NCI-H2029 (cell line): ENCODE measurements around the gene FAM174C.

Experiments
- DNase-seq: peaks from one replicate; lab custom pipeline; 2025; lab: John Stamatoyannopoulos, UW

FAM174C gene

GRCh38 chr19:1286487-1287353, 11.4 kb downstream of the FAM174C start:
- no peak for DNase-seq

DNA sequence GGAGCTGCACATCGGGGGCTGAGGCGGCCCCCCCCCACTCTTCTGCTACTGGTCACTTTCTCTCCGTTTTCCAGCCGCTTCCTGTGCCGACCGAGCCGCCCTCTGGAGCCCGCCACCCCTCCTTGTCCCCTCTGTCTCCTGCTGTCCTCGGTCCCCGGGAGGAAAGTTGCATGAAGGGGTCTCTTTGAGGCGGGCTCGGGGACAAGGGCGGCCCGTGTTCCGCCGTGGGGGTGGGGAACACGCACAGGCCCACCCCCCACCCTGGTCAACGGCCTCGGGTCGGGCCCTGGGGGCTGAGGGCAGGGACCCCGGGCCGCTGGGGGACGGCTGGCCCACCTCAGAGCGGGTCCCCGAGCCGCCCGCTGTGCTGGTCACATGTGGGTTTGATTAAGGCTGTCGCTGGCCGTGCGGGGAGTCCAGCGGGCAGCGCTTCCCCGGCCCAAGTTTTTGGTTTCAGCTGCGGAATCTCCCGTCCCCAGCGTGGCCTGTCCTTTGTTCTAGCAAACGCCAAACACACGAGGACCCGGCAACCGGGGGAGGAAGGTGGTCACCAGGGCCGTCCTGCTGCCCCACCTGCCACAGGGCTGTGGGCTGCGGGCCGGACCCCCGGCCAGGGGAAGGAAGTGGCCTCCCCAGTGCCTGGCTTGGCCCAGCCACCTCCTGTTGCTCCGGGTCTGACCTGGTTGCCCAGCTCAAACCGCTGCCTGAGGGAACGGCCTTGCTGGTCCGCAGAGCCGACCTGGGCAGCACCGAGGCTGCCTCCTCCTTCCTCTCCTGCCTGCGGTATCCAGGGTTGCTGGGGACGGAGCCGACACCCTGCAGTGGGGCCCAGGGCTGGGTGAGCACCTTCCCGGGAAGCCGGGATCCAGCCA, 12.3 kb downstream of the FAM174C start:
- DNase-seq = no peak

GRCh38 chr19:1288226-1288612, 12.9 kb downstream of the FAM174C start:
- DNase-seq = no peak

DNA sequence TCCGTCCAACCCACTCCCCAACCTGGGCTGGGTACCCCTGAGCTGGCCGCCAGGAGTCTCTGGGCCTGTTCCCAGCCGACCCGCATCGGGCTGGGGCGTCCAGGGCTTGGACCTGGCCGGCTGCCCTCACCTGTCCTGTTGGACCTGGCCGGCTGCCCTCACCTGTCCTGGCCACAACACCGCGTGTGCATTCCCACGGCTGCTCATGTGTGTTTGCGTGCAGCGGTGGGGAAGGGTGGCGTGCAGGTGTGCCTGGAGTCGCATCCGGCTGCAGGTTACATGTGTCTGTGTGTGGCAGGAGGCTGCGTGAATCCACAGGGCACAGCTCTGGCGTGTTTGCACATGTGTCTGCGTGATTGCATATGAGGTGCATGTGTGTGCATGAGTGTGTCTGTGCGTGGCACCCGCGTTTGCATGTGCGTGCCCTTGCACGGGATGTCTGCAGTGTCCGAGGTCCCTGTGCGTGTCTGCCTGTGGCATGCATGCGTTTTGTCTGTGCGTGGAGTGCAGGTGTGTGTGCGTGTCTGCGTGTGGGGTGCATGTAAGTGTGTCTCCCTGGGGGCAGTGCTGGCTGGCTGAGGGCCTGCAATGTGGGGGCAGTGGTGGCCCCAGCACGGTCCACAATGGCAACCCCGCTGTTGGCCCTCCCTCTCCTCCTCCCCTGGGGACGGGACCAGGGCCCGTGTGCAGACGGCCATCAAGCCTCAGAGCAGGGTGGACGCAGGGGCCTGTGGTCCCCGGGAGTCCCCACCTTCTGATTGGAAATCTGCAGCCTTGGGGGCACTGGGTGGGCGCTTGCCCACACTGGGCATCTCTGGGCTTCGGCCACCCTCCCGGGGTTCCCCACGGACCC, 13.7 kb downstream of the FAM174C start:
- no peak for DNase-seq

- no peak for DNase-seq
These were observed 14.3 kb downstream of the FAM174C start for GRCh38 chr19:1289686-1290025.

GRCh38 chr19:1290196-1290702, 14.9 kb downstream of the FAM174C start:
- no peak for DNase-seq

GRCh38 chr19:1290703-1291651, 15.6 kb downstream of the FAM174C start:
- DNase-seq = no peak

- no peak for DNase-seq
These were observed 16.6 kb downstream of the FAM174C start for GRCh38 chr19:1291761-1292418.

GRCh38 chr19:1292419-1293151, 17.3 kb downstream of the FAM174C start:
- DNase-seq = no peak

DNA sequence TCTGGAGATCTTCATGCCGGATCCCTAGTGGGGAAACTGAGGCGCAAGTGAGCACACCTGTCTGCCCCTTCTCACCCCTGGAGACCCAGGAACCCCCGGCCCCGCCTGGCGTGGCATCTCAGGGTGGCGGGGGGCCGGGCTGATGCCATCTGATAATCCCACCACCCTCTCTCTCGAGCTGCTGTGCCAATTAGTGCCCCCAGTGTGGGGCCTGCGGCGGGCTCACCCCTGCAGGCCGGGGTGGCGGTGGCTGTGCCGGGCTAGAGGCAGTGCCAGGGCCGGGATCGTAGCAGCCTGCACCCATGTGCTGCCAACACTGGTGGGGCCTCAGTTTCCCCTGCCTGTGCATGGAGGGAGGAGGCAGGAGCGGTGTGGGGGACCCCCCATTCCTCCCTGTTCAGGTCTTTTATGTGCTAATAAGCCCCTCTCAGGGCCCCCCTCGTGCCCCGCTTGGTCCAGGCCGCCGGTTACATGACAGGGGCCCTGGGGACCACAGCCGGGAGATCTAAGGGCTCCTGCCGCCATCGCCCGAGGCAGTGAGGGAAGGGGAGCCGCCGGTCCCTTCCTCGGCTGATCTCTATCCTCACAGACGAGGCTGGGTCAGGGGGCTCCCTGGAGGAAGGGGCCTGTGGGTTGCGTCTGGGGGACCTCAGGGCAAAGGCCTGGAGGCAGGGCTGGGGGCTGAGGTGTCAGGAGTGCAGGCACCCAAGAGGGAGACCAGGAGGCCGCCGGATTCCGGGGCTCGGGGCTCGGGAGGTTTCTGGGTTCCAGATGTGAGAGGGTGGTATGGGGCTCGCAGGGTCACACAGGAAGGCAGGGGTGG, 18.7 kb downstream of the FAM174C start:
- DNase-seq = no peak

DNA sequence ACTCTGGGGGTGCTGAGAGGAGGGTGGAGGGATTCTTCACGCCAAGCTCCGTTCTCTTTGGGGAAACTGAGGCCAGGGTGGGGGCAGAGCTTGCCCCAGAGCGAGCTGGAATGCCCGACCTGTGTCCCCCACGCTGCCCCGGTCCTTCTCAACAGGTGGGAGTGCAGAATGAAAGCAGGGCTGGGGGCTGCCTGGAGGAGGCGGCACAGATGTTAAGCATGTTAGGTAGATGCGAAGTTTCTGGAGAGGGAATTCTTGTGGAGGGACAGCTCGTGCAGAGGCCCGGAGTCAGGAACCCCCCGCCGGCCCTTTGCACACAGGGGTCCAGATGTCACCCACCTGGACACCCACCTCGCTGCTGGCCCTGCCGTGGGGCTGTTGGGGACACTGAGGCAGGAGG, 19.4 kb downstream of the FAM174C start:
- no peak for DNase-seq

- no peak for DNase-seq
These were observed 20.1 kb downstream of the FAM174C start for GRCh38 chr19:1295169-1296012.

GRCh38 chr19:1296078-1296477, 20.7 kb downstream of the FAM174C start:
- DNase-seq = no peak

DNA sequence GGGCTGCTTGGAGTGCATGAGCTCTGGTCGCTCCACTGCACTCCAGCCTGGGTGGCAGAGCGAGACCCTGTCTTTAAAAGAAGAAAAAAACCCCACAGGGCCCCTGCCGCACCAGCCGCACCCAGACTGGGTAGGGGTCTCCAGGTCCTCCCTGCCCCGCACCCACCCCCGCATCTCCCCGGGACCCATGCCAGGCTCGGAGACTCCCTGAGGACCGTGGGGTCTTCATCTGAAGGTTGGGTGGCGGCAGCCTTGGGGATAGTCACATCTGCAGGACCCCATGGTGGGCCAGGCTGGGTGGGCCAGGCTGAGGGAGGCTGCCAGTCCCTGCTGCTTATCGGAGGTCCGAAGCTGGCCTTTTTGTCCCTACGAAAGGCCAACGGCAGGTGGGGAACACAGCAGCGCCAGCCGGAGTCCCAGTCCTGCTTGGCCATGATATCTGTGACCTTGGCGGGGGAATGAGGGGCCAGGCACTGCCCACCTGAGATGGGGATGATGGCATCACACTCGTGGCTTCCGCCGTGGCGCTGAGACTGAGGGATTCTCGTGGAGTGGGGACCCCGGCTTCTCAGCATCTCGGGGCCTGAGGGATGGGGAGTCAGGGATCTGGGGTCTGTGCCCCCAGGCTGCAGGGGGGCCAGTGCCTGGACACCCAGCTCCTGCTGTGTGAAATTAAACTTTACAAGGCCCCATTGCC, 21.4 kb downstream of the FAM174C start:
- DNase-seq = no peak

DNA sequence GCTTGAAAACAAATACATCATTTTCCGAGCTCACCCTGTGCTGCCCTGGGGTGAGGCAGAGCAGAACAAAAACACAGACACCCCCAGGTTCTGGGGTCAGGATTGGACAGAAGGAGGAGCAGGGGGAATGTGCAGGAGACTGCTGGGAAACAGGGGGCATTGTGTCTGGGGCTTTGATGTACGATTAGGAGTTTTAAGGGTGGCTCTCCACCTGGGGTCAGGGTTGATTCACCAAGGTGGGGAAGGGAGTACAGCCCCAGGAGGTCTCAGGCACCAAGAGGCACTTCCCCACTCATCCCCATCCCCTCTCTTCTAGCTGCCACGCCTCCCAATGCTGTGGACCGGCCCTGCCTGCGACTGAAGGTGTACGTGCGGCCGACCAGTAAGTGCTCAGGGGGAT, 22.9 kb downstream of the FAM174C start:
- DNase-seq = no peak

DNA sequence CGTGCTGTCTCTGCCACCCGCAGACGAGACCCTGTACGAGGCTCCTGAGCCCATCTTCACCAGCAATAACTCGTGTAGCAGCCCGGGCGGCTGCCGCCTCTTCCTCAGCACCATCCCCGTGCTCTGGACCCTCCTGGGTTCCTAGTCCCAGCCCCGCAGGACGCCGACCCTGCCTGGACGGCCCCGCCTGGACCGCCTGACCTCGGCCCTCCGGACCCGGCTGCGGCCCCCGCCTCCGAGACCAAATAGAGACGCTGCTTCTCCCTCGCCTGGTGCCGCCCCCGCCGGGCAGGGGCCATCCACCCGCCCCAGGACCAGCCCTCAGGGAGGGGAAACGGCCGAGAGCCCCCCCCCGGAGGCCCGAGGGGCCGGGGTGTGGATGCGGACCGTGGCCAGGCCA, 24.5 kb downstream of the FAM174C start:
- no peak for DNase-seq
